Karpas-422 (cell line): ENCODE results near the gene GPR21. TPM values are rescaled to one million over a fixed set of nuclear protein-coding genes. Genes with fewer than 3 reads are reported as not detected.

Experiments
- small RNA-seq: library from RNA; depleted of rRNA; stranded (forward); fragments of <200 nt; gene quantifications from one replicate; pipeline ENCODE3, GENCODE V24; 2014
- total RNA-seq: library from RNA; depleted of rRNA; stranded (reverse); fragments of >200 nt; shearing (Covaris generic); gene quantifications from 2 replicates; pipeline ENCODE4 v1.2.3, GENCODE V29; 2014; ENCODE audit warnings: low replicate concordance; rRNA removed

GPR21 gene
- total RNA-seq, 1 experiment from 2014 or later = 16.8 TPM

Small RNA genes within 50 kb of the gene (small RNA-seq; reads per million reads assigned to genes)
- not detected for gene GPR21

Other genes with a start within 250 kb of the GPR21 start
- not detected in 2 replicates for gene OR5C1, start 244.7 kb upstream of the GPR21 start, total RNA-seq
- not detected in 2 replicates for gene OR1K1, start 233.5 kb upstream of the GPR21 start, total RNA-seq
- gene PDCL, start 205.1 kb upstream of the GPR21 start, total RNA-seq = 10.0 and 15.1 TPM in 2 replicates
- 58.5 and 93.8 TPM in 2 replicates for gene RC3H2, start 128.3 kb upstream of the GPR21 start, total RNA-seq
- 10.8 and 26.5 TPM in 2 replicates for gene ZBTB6, start 120.3 kb upstream of the GPR21 start, total RNA-seq
- gene ZBTB26, start 102.2 kb upstream of the GPR21 start, total RNA-seq = 7.6 and 21.8 TPM in 2 replicates
- gene RABGAP1, start 92.6 kb upstream of the GPR21 start, total RNA-seq = 46.0 and 85.1 TPM in 2 replicates
- 129 and 137 TPM in 2 replicates for gene STRBP, start 234.9 kb downstream of the GPR21 start, total RNA-seq